ENCODE measurements around the gene TMEM186. TPM values are rescaled to one million over a fixed set of nuclear protein-coding genes. Genes with fewer than 3 reads are reported as not detected.

Gene TMEM186
- total and polyA plus RNA-seq, 2 of the 8 experiments (the other 6 are each of a cell fraction or from before 2014, with no cell fraction given): 13.1 TPM

- Histone ChIP-seq H4K5ac (ENCODE audit: insufficient read length, low read depth, low read length) (no peak overlapping the region), H3K79me2 (ENCODE audit: control insufficient read depth in 1 of 2, insufficient read depth in 2 of 2, low read length in 2 of 2) (no peaks in the 10 kb centered on the region), H4K91ac (replicated peaks; ENCODE audit: insufficient read length, low read length) (no peak overlapping the region), H3K18ac (ENCODE audit: extremely low read depth, low read length) (no peak overlapping the region), H4K20me1 (replicated peaks in 1 of 2; ENCODE audit: control insufficient read depth in 1 of 2, insufficient read depth in 2 of 2, low read length in 2 of 2) (no peaks in the 10 kb centered on the region), H3K4me3 (ENCODE audit: extremely low read depth in 1 of 4, insufficient read depth in 2 of 4, low read depth in 3 of 4, low read length in 4 of 4) (no peak overlapping the region), H3K4ac (replicated peaks; ENCODE audit: insufficient read length, low read depth, low read length) (no peak overlapping the region), H3K4me1 (replicated peaks in 1 of 4; ENCODE audit: control insufficient read depth in 3 of 4, insufficient read depth in 4 of 4, low read length in 3 of 4) (peaks cover 0 to 11% (median 5%) of the 10 kb centered on the region in 4 experiments; a peak in 4 of 7 replicates), H3K9me3 (ENCODE audit: insufficient read depth in 2 of 2, low read depth in 1 of 2, low read length in 1 of 2) (no peaks in the 10 kb centered on the region), H3K27me3 (replicated peaks in 1 of 4; ENCODE audit: control insufficient read depth in 3 of 4, extremely low read depth in 1 of 4, insufficient read depth in 3 of 4, low read length in 3 of 4) (no peaks in the 10 kb centered on the region), H3K56ac (replicated peaks; ENCODE audit: insufficient read length, low read depth, low read length) (no peak overlapping the region), H3K27ac (ENCODE audit: low read depth, low read length) (no peak overlapping the region), H2AFZ (ENCODE audit: low read length) (no peak overlapping the region), H4K8ac (ENCODE audit: extremely low read depth, insufficient read depth, low read length) (peak overlapping the region; percentile 65; the same call in 1 of the 2 replicates), H2BK12ac (ENCODE audit: low read depth, low read length) (no peak overlapping the region), H3K23me2 (ENCODE audit: low read depth, low read length) (no peaks in the 10 kb centered on the region), H3K14ac (ENCODE audit: insufficient read length) (no peak overlapping the region), H2BK120ac (replicated peaks; ENCODE audit: low read depth, low read length) (no peak overlapping the region), H2BK15ac (ENCODE audit: low read length) (no peak overlapping the region), H2AK5ac (ENCODE audit: low read depth, low read length) (no peak overlapping the region), H3K23ac (ENCODE audit: insufficient read length) (no peak overlapping the region), H3K9ac (replicated peaks in 1 of 4; ENCODE audit: extremely low read depth in 1 of 4, low read depth in 3 of 4, low read length in 3 of 4) (no peak overlapping the region), H2BK5ac (ENCODE audit: low read depth, low read length) (no peak overlapping the region), H2BK20ac (ENCODE audit: low read length) (no peak overlapping the region), H3K4me2 (ENCODE audit: insufficient read depth in 1 of 2, low read depth in 2 of 2, low read length in 2 of 2) (no peak overlapping the region), H3K79me1 (ENCODE audit: low read depth, low read length) (no peaks in the 10 kb centered on the region), H3K36me3 (ENCODE audit: control insufficient read depth in 2 of 4, insufficient read depth in 4 of 4, low read length in 3 of 4) (no peaks in the 10 kb centered on the region)
- CTCF ChIA-PET (ENCODE audit: partially characterized antibody): interaction anchor here (1.5 kb wide), 1 partner anchor 22 kb away, joined by 5 read pairs; no protein-coding TSS in a partner anchor
- POLR2A ChIA-PET (ENCODE audit: partially characterized antibody): no interaction called here
- DNase-seq (ENCODE audit: low read depth in 1 of 2, low spot score in 2 of 2) (no peak), FAIRE-seq (no peak)
- WGBS, 2 experiments (ENCODE audit: extremely low coverage in 1 of 2, insufficient coverage in 1 of 2, insufficient read length in 1 of 2, insufficient replicate concordance in 2 of 2, low coverage in 1 of 2, low lambda C conversion rate in 2 of 2, missing lambda C conversion rate in 1 of 2): 90% methylated on average over 8 of the region's 8 CpGs; no CpG with 5 or more reads in 1 of the 2 experiments
- no peak for TF ChIP-seq TBP (IDR thresholded peaks at IDR 0.05; ENCODE audit: low read depth, low read length)
Measured at GRCh38 chr16:8767176-8767575, 30.3 kb downstream of the TMEM186 start.

All from H1 (cell line).